ENCODE data around the gene BTBD7.

DNA sequence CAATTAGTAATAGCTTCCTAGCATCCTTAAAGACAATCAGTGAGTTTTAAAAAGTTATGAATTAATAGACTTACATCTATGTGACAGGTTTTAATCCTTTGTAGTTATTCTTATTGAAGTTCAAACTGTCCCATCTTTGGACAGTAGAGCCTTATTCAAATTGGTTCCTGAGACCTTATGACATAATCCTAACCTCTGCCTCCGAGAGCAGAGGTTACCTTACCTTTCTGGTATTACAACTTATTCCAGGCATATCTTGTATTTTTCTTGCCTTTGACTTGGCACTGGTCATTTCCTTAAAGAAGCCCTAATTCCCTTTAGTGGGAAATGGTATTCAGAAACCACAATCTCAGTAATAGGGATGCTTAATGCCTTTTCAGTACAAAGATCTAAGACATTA lies 21.8 kb downstream of the BTBD7 start:
- TF ChIP-seq, protein P1, sequence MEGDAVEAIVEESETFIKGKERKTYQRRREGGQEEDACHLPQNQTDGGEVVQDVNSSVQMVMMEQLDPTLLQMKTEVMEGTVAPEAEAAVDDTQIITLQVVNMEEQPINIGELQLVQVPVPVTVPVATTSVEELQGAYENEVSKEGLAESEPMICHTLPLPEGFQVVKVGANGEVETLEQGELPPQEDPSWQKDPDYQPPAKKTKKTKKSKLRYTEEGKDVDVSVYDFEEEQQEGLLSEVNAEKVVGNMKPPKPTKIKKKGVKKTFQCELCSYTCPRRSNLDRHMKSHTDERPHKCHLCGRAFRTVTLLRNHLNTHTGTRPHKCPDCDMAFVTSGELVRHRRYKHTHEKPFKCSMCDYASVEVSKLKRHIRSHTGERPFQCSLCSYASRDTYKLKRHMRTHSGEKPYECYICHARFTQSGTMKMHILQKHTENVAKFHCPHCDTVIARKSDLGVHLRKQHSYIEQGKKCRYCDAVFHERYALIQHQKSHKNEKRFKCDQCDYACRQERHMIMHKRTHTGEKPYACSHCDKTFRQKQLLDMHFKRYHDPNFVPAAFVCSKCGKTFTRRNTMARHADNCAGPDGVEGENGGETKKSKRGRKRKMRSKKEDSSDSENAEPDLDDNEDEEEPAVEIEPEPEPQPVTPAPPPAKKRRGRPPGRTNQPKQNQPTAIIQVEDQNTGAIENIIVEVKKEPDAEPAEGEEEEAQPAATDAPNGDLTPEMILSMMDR (optimal IDR thresholded peaks at IDR 0.05 in 1 of 3, IDR thresholded peaks at IDR 0.05 in 1 of 3, conservative IDR thresholded peaks at IDR 0.05 in 1 of 3; ENCODE audit: extremely low read depth in 1 of 3, insufficient read depth in 2 of 3, low read length in 3 of 3), result no peak
- no peak for TF ChIP-seq EZH2 (IDR thresholded peaks at IDR 0.05; ENCODE audit: low read length)
